Thoracic aorta (tissue), 2 donors: ENCODE data around the gene PHF23. TPM values are rescaled to one million over a fixed set of nuclear protein-coding genes. Genes with fewer than 3 reads are reported as not detected.

Experiments
- ATAC-seq: fragments of 150-250 bp; one replicate; pipeline ENCODE4 v1.8.0; 2017; ENCODE audit warnings: low read depth; ENCODE audit not compliant: insufficient number of reproducible peaks, low FRiP score
- DNase-seq: peaks from one replicate; pipeline ENCODE4 v3.0.0-alpha.2; 2020; ENCODE audit warnings: low spot score
- H3K27ac ChIP-seq, 2 donors: fragments of 200-600 bp; sonication (generic); 1 replicate in 1 of 2; 2 replicates in 1 of 2; pipeline ENCODE4 v1.5.1; 2016; ENCODE audit warnings: mild to moderate bottlenecking in 2 of 2, moderate library complexity in 2 of 2
- H3K27me3 ChIP-seq: fragments of 200-600 bp; sonication (generic); replicated peaks from 2 replicates; pipeline ENCODE4 v1.6.0; 2016; ENCODE audit warnings: mild to moderate bottlenecking; ENCODE audit not compliant: insufficient read depth
- H3K36me3 ChIP-seq: fragments of 200-600 bp; sonication (generic); one replicate; pipeline ENCODE4 v1.5.1; 2016
- H3K4me1 ChIP-seq, 2 donors: fragments of 200-600 bp; sonication (generic); 1 replicate in 1 of 2; 2 replicates in 1 of 2; pipeline versions ENCODE4 v1.5.1 to v1.6.0; 2016; ENCODE audit warnings: low read depth in 2 of 2, mild to moderate bottlenecking in 1 of 2; ENCODE audit not compliant: control insufficient read depth in 1 of 2
- H3K4me3 ChIP-seq: fragments of 200-600 bp; sonication (generic); 2 replicates; pipeline ENCODE4 v1.5.1; 2016; ENCODE audit warnings: mild to moderate bottlenecking
- H3K9me3 ChIP-seq: fragments of 200-600 bp; sonication (generic); 2 replicates; pipeline ENCODE4 v1.5.1; 2016
- CTCF ChIP-seq: fragments of 200-600 bp; sonication (generic); IDR thresholded peaks from one replicate; pipeline ENCODE4 v1.5.1; 2019; ENCODE audit warnings: antibody characterized with exemption
- total RNA-seq, 2 donors: library from RNA; depleted of rRNA; stranded (reverse); fragments of >200 nt; gene quantifications; one replicate each; pipeline versions ENCODE4 v1.1.0 to v1.2.3, GENCODE V29; 2016

PHF23 gene
- total RNA-seq, result 10 to 100 TPM; 25.1 to 44.7 TPM

DNA sequence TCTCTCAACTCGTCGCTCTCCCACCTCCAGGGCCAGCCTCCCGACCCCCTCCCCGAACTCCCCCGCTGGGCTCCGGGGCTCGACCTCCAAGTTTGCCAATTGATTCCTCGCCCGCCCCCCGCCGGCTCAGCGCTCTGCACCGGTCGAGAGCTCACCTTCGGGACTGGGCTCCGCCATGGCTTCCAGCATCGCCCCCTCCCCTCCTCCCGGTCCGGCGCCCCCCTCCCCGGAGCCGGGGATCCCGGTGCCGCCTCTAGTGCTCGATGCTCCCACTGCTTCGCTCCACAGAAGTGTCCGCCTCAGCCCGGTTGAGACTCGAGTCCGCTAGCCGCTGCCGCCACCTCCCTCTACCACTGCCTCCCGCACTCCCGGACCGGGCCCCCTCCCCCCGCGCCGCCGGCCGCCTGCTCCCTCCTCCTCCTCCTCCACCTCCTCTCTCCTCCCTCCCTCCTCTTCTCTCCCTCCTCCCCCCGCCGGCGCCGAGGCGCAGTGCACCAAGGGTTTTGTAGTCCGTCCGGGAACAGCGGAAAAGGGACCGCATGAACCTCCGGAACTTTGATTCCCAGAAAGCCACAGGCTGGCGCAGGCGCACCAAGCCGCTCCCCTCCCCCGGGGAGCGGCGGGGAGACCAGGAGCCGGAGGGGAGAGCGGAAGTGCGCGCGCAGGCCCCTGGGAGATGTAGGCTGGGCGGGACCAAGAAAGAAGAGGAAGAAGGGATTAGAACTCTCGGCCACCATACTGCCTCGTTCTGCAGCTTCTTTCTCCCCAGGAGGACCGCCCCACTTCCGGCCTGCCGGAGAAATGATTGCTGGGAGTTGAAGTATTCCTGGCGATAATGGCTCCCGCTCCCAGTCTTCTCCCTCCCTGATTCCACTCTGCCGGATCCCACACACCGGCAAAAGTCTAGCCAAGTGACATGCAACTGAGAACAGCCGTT is at the start of gene PHF23:
TSS of gene PHF23 (minus strand) at position 367 of the 937 bp plus-strand sequence. CDS start at position 189, 178 bp downstream.
- Histone ChIP-seq H3K9me3 (no peaks in the 10 kb centered on the region), H3K4me1 (peaks cover 27 to 37% of the 10 kb centered on the region in 2 donors), H3K4me3 (peak within 1 kb of the TSS; percentile 97), H3K36me3 (peaks cover 18% of the 10 kb centered on the region), H3K27me3 (no peaks in the 10 kb centered on the region), H3K27ac (peak within 1 kb of the TSS; percentile 84 to 91)
- peak; percentile 58 for ATAC-seq
- TF ChIP-seq CTCF, result no peak
- peak; percentile 96 for DNase-seq

DNA sequence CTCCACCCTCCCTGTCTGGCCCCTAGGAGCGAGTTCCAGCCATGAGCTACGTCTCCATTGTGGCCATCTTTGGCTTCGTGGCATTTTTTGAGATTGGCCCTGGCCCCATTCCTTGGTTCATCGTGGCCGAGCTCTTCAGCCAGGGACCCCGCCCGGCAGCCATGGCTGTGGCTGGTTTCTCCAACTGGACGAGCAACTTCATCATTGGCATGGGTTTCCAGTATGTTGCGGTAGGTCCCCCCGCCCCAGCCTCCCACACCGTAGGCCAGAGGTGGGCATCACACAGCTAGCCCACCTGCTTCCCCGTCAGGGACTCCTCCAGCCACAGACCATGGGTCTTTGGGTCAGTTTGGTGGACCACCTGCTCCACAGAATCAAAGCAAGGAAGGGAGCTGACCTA is 46.4 kb upstream of the PHF23 start:
- DNase-seq (no peak), ATAC-seq (no peak)
- Histone ChIP-seq H3K36me3 (no peaks in the 10 kb centered on the region), H3K4me3 (no peak overlapping the region), H3K27ac (no peak overlapping the region), H3K9me3 (no peaks in the 10 kb centered on the region), H3K4me1 (peaks cover 13 to 19% of the 10 kb centered on the region in 2 donors), H3K27me3 (no peaks in the 10 kb centered on the region)
- TF ChIP-seq CTCF, result no peak

- ATAC-seq (no peak), DNase-seq (no peak)
- Histone ChIP-seq H3K4me3 (no peak overlapping the region), H3K27me3 (no peaks in the 10 kb centered on the region), H3K36me3 (no peaks in the 10 kb centered on the region), H3K9me3 (no peaks in the 10 kb centered on the region), H3K27ac (no peak overlapping the region), H3K4me1 (peaks cover 13 to 26% of the 10 kb centered on the region in 2 donors)
- no peak for TF ChIP-seq CTCF
Measured at GRCh38 chr17:7284911-7285310, 45.7 kb upstream of the PHF23 start.

- Histone ChIP-seq H3K4me1 (peaks cover 13 to 26% of the 10 kb centered on the region in 2 donors), H3K4me3 (no peak overlapping the region), H3K27me3 (no peaks in the 10 kb centered on the region), H3K9me3 (no peaks in the 10 kb centered on the region), H3K27ac (no peak overlapping the region), H3K36me3 (no peaks in the 10 kb centered on the region)
- ATAC-seq, result no peak
- no peak for TF ChIP-seq CTCF
- DNase-seq, result no peak
Measured at GRCh38 chr17:7283471-7284216, 44.4 kb upstream of the PHF23 start.

DNA sequence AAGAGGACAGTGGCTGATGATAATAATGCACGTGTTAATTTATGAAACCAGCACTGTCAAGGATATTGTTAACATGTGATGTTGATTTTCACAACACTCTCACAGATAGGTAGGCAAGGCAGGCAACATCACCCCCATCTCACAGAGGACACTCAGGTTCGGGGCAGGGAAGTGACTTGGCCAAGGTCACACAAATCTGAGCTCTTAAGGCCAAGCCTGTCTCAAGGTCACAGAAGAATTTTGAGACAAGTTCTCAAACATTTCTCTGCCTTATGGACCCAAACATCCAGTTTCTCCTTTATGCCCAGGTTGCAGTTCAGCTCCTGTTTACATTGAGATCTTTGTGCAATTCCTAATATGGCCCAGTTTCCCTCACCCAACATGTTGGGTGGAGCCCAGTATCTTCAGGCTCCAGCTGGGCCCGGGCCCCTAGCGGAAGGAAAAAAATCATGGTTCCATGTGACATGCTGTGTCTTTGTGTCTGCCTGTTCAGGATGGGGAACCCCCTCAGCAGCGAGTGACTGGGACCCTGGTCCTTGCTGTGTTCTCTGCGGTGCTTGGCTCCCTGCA is 43.6 kb upstream of the PHF23 start:
- H3K27me3 ChIP-seq, result no peaks in the 10 kb centered on the region
- no peak for TF ChIP-seq CTCF
- DNase-seq (no peak), ATAC-seq (no peak)
- H3K4me1 ChIP-seq, result peaks cover 13 to 26% of the 10 kb centered on the region in 2 donors
- H3K27ac ChIP-seq, result no peak overlapping the region
- H3K4me3 ChIP-seq, result no peak overlapping the region
- H3K9me3 ChIP-seq, result no peaks in the 10 kb centered on the region
- no peaks in the 10 kb centered on the region for H3K36me3 ChIP-seq
